ENCODE data around the gene MDGA2. TPM values are rescaled to one million over a fixed set of nuclear protein-coding genes. Genes with fewer than 3 reads are reported as not detected.

MDGA2 gene
- total RNA-seq, 4 donors from 2014 or later = not detected

DNA sequence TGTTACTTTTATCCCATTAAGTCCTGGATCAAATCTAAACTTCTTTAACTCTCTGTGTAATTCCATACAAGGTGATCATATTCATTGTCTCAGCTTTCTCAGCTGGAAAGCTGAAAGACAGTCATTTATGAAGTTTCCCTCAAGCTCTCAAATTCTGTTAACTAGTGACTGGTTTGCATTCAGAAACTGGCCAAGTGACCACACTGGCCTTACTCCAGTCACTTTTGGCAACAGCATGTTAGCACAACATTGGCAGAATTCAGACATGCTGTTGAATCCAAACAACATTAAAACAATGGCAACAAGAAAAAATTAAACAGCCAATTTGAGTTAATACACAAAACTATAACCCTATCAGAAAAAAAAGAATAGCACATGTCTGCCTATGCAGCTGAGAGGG is 343.3 kb downstream of the MDGA2 start:
- H3K4me1 ChIP-seq = no peaks in the 10 kb centered on the region
- H3K36me3 ChIP-seq = no peaks in the 10 kb centered on the region
- H3K9me3 ChIP-seq = no peaks in the 10 kb centered on the region
- H3K27me3 ChIP-seq = no peaks in the 10 kb centered on the region
- TF ChIP-seq, protein P1, sequence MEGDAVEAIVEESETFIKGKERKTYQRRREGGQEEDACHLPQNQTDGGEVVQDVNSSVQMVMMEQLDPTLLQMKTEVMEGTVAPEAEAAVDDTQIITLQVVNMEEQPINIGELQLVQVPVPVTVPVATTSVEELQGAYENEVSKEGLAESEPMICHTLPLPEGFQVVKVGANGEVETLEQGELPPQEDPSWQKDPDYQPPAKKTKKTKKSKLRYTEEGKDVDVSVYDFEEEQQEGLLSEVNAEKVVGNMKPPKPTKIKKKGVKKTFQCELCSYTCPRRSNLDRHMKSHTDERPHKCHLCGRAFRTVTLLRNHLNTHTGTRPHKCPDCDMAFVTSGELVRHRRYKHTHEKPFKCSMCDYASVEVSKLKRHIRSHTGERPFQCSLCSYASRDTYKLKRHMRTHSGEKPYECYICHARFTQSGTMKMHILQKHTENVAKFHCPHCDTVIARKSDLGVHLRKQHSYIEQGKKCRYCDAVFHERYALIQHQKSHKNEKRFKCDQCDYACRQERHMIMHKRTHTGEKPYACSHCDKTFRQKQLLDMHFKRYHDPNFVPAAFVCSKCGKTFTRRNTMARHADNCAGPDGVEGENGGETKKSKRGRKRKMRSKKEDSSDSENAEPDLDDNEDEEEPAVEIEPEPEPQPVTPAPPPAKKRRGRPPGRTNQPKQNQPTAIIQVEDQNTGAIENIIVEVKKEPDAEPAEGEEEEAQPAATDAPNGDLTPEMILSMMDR (IDR thresholded peaks at IDR 0.05) = no peak
- no peak for TF ChIP-seq POLR2A (IDR thresholded peaks at IDR 0.05)
- DNase-seq = no peak
- no peak overlapping the region for H3K27ac ChIP-seq
- no peak overlapping the region for H3K4me3 ChIP-seq

DNA sequence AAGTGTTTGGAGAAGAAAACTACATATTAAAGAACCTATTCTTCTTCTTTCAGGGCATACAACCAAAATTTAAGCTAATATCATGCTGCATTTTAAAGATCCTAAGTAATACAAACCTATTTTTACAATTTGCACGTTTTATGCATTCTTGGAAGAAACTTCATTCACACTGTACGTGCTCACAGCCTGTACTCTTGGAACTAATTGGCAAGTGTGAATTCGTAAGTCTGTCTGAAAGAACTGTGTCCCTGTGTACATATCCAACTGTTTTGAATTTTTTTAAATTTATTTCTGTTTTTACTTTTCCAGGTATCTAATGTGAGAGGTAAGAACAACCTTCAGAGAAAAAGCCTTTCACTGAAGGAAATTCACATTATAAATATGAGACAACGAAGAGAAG is 347.0 kb downstream of the MDGA2 start:
- H3K4me1 ChIP-seq = no peaks in the 10 kb centered on the region
- H3K27me3 ChIP-seq = no peaks in the 10 kb centered on the region
- no peak overlapping the region for H3K27ac ChIP-seq
- H3K9me3 ChIP-seq = no peaks in the 10 kb centered on the region
- TF ChIP-seq, protein P1 (IDR thresholded peaks at IDR 0.05) = no peak
- no peak for TF ChIP-seq POLR2A (IDR thresholded peaks at IDR 0.05)
- no peaks in the 10 kb centered on the region for H3K36me3 ChIP-seq
- DNase-seq = no peak
- H3K4me3 ChIP-seq = no peak overlapping the region

DNA sequence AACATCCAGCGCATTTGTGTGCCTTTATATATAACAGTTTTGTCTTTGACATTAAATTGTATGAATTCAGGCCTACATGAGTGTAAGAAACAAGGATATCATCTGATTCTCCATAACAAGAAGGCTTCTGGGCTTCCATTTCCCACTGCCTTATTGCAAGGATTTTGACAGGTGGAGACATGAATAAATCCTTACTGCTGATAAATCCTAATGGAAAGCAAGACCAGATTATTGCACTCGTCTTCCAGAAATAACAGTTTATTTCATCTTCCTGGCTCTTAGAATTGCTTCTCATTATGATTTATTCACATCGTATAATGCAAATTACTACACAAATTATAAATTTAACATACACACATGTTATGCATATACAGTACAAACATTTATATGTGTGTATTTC is 348.1 kb downstream of the MDGA2 start:
- H3K27ac ChIP-seq = no peak overlapping the region
- TF ChIP-seq, protein P1 (IDR thresholded peaks at IDR 0.05) = no peak
- TF ChIP-seq POLR2A (IDR thresholded peaks at IDR 0.05) = no peak
- H3K9me3 ChIP-seq = no peaks in the 10 kb centered on the region
- no peaks in the 10 kb centered on the region for H3K4me1 ChIP-seq
- no peaks in the 10 kb centered on the region for H3K36me3 ChIP-seq
- no peak overlapping the region for H3K4me3 ChIP-seq
- no peak for DNase-seq
- H3K27me3 ChIP-seq = no peaks in the 10 kb centered on the region

DNA sequence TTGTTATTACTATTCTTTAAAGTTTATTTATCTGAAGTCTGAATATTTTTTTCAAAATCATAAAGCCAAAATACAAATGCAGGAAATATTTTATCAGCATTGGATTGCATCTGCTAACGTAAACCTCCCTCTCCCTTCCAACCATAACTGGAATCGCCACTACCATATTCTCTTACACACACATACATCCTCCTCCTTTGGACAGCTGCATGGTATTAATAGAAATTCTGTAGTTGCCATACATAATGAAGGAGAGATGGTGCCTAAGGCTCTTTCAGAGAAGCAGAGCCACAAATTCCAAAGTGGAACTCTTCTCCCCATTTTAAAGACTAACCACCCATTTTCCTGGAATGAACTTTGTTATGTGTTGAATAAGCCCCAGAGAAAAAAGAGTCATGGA is 352.7 kb downstream of the MDGA2 start:
- Histone ChIP-seq H3K27ac (no peak overlapping the region), H3K4me3 (no peak overlapping the region), H3K9me3 (no peaks in the 10 kb centered on the region), H3K27me3 (no peaks in the 10 kb centered on the region), H3K36me3 (no peaks in the 10 kb centered on the region), H3K4me1 (no peaks in the 10 kb centered on the region)
- DNase-seq = no peak
- TF ChIP-seq POLR2A (IDR thresholded peaks at IDR 0.05) = no peak
- TF ChIP-seq, protein P1 (IDR thresholded peaks at IDR 0.05) = no peak

DNA sequence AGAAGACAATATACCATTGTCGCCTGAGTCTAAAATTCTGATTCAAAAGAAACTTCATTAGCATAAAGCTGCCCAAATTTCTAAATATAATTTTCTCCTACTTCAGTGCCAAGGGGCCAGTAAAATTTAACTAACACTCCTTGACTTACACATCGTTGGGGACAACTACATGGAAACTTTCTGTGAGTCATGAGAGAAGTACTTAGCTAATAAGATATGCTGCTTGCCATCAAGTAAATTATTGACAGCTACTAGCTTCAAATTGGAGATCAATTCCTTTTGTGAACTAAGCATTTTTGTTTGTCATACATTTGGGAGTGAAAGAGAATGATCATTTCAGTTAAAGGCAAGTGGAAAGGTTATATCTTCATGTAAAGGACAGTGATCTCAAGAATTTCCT is 373.3 kb downstream of the MDGA2 start:
- no peak for DNase-seq
- Histone ChIP-seq H3K4me3 (no peak overlapping the region), H3K9me3 (no peaks in the 10 kb centered on the region), H3K27ac (no peak overlapping the region), H3K4me1 (no peaks in the 10 kb centered on the region), H3K36me3 (no peaks in the 10 kb centered on the region), H3K27me3 (no peaks in the 10 kb centered on the region)
- TF ChIP-seq, protein P1 (IDR thresholded peaks at IDR 0.05) = no peak
- TF ChIP-seq POLR2A (IDR thresholded peaks at IDR 0.05) = no peak

DNA sequence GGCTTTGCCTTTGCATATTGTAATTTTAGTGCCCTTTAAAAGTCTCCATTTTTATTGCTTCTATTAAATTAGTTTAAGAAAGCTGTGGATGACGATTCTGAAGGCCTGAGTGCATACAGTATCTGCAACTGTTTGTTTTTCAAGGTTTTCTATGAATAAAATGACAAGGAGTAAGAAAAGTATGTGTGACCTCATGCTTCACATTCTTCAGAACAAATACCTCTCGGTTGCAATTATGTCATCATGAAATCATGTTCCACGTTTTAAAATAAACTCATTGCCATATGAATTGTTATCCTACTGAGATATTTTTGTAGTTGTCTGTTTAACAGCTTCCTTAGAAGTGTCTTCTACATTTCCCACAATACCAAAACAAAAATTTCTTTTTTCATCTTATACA is 374.6 kb downstream of the MDGA2 start:
- no peak for TF ChIP-seq POLR2A (IDR thresholded peaks at IDR 0.05)
- TF ChIP-seq, protein P1 (IDR thresholded peaks at IDR 0.05) = no peak
- DNase-seq = no peak
- H3K9me3 ChIP-seq = no peaks in the 10 kb centered on the region
- no peaks in the 10 kb centered on the region for H3K36me3 ChIP-seq
- H3K4me3 ChIP-seq = no peak overlapping the region
- H3K4me1 ChIP-seq = no peaks in the 10 kb centered on the region
- no peak overlapping the region for H3K27ac ChIP-seq
- no peaks in the 10 kb centered on the region for H3K27me3 ChIP-seq

Measured in Peyer's patch (tissue), 4 donors.